Jurkat, Clone E6-1 (cell line): ENCODE measurements around the gene NRM.
"Not testable (repeated sequence)": the region's sequence is repeated elsewhere in the genome, so short reads cannot be mapped to it uniquely, and the experiment has no call there.

Source experiments
- DNase-seq: peaks from one replicate; pipeline ENCODE4 v3.0.0-alpha.2; 2011; ENCODE audit warnings: low read depth, low spot score
- H3K4me3 ChIP-seq: 2 replicates; pipeline ENCODE4 v1.5.1; 2011; ENCODE audit warnings: mild to moderate bottlenecking, low read length, control low read depth, moderate library complexity

NRM gene

DNA sequence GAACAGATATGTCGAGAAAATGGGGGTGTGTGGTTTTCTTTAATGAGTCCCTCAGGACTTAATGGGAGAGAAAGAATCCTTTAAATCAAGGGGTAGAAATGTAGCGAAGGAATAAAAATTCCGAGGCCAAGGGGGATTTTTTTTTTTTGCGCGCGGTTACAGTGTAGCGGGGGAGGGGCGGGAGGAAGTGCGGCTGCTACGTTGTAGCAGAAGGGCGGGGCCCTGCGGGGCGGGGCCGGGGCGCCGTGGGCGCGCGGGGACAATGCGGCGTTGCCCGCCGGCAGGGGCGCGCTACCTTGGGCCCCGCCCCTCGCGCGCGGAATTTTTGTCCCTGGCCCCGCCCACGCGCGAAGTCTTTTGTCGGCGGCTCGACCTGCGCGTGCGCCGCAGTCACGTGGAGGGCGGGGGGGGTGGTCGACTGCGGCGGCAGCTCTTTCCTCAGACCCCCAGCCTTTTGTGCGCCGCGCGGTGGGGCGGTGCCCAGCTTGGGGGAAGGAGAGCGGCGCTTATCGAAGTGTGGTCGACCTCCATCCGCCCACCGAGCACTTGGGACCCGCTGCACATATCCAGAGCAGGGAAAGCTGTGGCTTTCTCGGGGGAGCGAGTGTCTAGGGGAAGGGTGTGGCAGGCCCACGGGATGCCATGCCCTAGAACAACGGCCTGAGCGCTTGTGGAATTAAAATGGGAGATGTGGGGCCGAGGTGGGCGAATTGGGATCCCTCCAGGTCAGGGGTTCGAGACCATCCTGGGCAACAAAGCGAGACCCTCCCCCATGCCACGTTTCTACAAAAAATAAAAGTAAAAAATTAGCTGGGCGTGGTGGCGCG, 30.6 kb upstream of the NRM start:
- DNase-seq = peak; percentile 85
- H3K4me3 ChIP-seq = peak overlapping the region; percentile 98

DNA sequence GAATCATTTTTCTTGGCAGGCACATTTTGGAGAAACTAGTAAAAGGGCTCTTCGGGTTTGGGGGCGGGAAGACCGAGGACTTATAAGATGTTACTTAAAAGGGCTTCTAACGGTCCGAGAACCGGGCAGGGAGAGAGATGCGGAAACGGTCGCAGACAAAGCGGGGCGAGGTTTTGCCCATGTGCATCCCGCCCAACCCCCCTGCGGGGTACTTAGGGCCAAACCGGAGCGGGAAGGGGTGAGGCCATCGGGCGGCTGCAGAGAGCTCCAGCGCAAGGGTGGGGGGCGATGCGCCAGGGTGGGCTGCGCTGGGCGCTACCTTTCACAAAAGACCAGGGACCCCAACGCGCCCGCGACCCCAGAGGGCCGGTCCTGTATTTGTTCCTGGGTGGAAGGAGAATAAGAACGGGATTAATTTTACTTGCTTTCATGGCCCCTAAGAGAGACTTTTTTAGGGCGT, 30.0 kb upstream of the NRM start:
- no peak for DNase-seq
- H3K4me3 ChIP-seq = peak overlapping the region; percentile 98

DNA sequence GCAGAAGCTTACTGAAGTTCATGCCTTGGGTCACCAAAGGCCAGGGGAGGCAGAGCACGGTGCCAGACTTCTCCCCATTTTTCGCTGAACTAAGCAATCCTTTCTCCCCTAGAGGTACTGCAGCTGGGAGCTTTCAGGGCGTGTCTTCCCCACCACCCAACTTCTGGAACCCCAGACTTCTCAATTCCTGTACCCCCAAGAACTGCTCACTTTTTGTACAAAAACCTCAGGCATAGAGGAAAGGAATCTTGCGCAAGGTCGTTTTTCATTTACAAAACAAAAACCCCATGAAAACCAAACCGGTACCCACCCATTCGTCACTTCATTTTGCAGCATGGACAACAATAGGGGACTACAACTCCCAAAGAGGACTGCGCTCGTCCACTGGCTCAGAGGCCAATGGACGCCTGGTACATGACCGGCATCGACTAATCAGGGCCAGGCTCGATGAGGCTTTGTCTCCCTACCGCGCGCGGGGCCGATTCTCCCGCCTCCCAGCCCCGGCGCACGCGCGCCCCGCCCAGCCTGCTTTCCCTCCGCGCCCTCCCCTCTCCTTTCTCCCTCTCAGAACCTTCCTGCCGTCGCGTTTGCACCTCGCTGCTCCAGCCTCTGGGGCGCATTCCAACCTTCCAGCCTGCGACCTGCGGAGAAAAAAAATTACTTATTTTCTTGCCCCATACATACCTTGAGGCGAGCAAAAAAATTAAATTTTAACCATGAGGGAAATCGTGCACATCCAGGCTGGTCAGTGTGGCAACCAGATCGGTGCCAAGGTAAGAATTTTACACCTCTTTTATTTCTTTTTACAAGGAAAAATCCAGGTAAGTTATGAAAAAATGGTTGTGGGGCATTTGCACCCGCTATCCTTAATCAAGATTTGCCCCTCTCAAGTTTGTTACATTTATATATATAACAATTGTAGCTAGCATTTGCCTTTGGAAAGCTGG, 29.3 kb upstream of the NRM start, which contains the start of gene TUBB:
Gene TUBB (plus strand): TSS at position 562 of the 947 bp plus-strand sequence. CDS start 155 bp downstream, at position 717.
- DNase-seq = peak; percentile 99
- H3K4me3 ChIP-seq = peak within 1 kb of the TSS; percentile 98

DNA sequence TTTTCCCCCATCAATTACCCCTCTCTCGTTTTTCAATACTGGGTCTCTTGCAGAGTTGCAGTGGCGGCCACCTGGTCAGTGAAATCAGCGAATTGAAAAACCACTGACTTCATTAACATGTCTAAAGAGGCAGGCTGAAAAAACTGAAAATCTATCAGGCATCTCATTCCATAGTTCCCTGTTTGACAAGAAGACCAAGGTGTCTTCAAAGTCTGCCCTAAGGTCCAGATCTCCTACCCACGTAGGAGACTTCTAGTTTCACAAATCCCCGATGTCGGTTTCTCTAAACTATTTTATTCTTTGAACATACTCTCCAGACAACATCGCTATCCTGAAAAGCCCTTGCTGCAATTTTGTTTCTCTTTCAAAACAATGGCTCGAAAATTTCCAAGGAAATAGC, 28.6 kb upstream of the NRM start:
- DNase-seq = no peak
- peak overlapping the region; percentile 98 for H3K4me3 ChIP-seq

DNA sequence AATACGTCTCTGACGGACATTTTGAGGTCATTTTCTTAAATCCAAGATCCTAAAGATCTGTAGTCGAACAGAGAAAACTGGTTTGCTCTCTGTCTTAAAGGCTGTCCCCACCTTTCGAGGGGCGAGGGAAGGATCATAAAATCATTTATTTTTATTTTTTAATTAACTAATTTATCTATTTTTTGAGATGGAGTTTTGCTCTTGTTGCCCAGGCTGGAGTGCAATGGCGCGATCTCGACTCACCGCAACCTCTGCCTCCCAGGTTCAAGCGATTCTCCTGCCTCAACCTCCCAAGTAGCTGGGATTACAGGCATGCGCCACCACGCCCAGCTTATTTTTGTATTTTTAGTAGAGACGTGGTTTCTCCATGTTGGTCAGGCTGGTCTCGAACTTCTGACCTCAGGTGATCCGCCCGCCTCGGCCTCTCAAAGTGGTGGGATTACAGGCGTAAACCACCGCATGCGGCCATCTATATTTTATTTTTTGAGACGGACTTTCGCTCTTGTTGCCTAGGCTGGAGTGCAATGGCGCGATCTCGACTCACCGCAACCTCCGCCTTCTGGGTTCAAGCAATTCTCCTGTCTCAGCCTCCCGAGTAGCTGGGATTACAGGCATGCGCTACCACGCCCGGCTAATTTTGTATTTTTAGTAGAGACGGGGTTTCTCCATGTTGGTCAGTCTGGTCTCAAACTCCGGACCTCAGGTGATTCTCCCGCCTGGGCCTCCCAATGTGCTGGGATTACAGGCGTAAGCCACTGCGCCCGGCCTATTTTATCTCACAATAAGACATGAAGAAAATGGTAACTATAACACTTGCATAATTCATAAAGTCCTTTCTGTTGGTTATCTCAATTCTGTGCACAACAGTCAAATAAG, 27.3 kb upstream of the NRM start:
- peak overlapping the region; percentile 73 for H3K4me3 ChIP-seq
- not testable (repeated sequence) for DNase-seq

DNA sequence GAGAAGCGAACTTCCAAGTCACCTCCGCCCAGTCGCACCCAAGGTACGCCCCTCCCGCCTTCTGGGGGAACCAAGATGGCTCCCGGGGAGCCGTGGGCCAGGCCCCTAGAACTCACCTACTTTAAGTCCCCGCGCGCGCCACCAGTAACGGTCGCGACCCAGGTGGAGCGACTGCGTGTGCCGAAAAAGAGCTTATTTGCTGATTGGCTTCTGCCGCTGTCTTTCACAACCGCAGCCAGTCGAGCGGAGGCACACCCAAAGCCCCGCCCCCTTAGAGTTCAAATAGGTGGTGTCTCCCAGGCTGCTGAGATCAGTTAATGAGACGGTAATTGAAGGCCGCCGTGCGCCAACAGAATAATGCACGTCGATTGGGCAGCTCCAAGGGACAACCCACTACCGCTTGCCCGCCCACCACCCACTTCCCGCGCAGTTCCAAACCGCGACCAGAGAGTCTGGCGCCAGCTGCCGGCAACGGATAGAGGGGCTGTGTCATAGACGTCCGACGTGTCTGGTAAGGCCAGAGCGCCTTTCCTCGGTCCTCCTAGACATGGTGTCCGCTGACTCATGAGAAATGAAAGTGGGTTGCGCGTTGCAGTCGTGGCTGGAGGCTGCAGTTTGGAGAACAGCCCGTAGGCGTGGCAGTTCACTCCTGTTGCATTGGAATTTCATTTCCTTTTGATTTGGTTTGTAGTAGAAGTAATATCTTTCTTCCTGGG, 26.5 kb upstream of the NRM start, which contains the start of gene MDC1:
Gene MDC1 (minus strand): TSS at position 153 of the 716 bp plus-strand sequence. CDS start 2,106 bp downstream, outside the sequence.
- peak within 1 kb of the TSS; percentile 74 for H3K4me3 ChIP-seq

DNA sequence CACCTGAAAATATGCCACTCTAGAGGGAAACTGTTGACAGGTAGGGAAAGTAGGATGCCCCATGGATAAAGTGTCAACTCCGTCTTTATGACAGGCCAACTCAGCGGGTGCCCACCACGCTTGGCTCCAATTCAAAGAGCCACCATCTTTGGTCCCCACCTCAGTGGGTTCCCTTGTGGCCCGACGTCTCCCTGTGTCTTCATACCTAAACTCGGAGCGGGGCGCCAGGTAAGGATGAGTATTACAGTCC, 26.0 kb upstream of the NRM start:
- H3K4me3 ChIP-seq = peak overlapping the region; percentile 74
- no peak for DNase-seq

More for the DNA sequence above, 26.5 kb upstream of the NRM start, which contains the start of gene MDC1:
- peak; percentile 100 for DNase-seq

DNA sequence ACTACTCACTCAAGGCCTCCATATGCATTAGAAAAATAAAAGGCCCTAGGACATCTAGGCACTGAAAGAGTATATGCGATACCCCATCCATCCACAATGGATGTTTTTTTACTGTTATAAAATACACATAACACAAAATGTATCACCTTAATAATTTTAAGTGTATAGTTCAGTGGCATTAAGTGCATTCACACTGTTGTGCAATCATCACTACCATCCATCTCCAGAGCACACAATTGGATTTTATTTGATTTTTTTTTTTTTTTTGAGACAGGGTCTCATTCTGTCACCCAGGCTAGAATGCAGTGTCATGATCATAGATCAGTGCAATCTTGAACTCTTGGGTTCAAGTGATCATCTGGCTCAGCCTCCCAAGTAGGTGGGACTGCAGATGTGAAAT, 23.5 kb upstream of the NRM start:
- H3K4me3 ChIP-seq = no peak overlapping the region
- DNase-seq = no peak

DNA sequence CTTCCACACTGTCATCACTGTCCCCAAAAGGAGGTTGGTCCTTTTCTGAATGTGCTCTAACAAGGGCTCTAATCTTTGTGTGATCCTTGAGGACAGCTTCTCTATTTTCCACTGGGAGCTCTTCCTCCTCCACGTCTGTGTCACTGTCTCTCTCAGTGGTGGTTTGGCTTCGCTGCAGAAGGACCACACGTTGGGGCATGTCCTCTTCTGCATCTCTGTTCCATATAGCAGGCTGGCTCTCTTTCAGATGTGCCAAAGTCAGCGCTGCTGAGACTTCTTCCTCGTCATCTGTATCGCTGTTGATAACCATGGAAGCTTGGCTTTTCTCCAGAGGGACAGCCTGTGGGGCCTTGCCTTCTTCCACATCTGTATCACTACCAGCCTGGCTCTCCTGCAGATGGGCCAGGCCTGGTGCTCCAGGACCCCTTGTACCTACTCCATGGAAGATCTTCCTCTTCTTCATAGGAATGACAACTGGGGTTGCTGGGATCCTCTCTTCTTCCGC, 21.7 kb upstream of the NRM start:
- no peak overlapping the region for H3K4me3 ChIP-seq
- no peak for DNase-seq

DNA sequence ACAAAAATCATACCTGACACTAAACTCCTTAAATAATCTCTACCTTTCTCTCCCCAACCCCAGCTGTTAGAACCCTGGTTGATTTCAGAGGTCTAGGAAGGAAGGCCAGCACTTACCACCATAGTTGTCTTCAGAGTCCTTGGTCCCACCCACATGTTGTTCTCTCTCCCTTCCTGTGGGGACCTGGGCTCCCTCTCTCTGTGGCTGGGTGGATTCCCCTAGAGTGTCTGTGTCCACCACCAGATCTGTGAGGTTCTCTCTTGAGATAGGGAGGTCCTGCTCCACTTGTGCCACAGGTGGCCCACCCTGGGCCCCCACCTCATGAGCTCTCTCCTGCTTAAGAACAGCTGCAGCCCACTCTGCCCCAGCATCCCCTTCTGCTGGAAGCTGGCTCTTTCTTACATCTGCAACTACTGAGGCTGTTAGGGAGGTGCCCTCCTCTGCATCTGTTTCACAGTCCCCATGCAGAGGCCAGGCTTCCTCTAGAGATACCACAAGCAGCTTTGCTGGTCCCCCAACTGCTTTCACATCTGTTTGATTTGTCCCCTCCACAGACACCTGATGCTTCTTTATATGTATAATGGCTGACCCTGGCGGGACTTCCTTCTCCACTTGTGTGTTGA, 21.1 kb upstream of the NRM start:
- H3K4me3 ChIP-seq = no peak overlapping the region
- DNase-seq = peak; percentile 74

DNA sequence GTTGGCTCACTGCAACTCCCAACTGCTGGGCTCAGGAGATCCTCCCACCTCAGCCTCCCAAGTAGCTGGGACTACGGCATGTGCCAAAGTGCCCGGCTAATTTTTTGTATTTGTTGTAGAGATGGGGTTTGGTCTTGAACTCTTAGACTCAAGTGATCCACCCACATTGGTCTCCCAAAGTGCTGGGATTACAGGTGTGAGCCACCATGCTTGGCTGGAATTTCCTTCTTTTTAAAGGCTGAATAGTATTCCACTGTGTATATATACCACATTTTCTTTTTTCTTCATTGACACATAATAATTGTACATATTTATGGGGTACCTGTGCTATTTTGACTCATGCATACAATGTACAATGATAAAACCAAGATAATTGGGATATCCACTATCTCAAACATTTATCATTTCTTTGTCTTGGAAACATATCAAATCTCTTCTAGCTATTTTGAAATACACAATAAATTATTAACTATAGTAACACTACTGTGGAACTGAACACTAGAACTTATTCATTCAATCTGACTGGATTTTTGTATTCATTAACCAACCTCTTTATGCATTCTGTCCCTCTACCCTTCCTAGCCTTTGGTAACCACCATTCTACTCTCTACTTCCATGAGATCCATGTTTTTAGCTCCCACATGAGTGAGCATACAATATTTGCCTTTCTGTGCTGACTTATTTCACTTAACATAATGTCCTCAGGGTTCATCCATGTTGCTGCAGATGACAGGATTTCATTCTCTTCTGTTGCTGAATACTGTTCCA, 18.5 kb upstream of the NRM start:
- no peak overlapping the region for H3K4me3 ChIP-seq
- DNase-seq = no peak

DNA sequence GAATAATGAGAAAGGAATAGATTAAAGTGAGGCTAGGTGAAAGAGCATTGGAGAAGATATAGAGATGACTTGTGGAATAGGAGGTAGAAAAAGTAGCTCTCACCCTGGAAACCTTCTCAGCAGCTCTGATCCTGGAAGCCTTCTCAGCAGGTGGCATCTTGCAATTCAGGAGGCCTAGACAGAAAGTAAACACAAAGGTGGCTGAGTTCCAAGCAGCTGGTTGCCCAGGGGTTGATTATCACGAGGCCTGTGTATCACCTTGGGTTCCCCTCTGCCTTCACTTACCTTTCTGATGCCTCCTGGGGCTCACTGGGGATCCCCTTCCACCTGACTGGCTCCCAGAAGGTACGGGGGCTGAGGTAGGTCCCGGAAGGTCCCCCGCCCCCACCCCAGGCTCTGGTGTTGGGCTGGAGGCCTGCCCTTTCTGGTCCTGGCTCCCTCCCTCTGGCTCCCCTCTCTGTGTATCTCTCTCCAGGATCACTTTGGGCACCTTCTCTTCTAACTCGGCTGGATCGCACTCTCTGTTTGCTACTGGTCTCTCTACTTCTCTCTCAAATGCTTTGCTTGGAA, 16.6 kb upstream of the NRM start:
- no peak for DNase-seq
- H3K4me3 ChIP-seq = no peak overlapping the region

DNA sequence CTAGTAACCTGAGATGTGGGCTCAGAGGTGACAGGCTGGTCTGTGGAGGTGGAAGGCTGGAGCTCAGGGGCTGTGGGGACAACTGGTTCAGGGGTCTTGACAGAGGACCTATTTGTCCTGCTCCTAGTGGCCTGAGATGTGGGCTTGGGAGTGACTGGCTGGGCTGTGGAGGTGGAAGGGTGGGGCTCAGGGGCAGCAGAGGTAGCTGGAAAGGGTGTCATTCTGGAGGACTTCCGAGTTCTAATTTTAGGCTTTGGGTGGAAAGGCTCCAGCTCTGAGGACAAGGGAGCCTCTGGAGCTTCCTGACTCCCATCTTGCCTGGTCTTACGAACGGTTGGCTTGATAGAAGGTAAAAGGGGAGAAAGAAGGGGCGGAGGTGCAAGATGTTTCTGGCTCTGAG, 14.8 kb upstream of the NRM start:
- no peak overlapping the region for H3K4me3 ChIP-seq
- no peak for DNase-seq

DNA sequence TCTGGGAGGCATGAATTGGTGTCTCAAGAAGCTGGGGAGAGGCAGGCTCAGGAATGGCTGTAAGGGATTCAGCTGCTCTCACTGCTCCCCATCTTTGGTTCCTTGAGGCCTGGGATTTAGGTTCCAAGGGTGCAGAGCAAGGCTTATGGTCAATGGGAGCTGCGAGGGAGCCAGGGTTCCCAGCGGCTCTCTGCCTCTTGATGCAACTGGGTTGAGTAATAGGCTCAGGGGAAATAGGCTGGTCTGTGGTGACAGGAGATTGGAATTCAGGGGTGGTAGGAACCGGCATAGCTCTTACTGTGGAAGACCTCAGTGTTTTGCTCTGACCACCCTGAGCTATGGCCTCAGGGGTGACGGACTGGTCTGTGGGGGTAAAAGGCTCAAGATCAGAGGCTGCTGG, 13.0 kb upstream of the NRM start:
- no peak for DNase-seq

DNA sequence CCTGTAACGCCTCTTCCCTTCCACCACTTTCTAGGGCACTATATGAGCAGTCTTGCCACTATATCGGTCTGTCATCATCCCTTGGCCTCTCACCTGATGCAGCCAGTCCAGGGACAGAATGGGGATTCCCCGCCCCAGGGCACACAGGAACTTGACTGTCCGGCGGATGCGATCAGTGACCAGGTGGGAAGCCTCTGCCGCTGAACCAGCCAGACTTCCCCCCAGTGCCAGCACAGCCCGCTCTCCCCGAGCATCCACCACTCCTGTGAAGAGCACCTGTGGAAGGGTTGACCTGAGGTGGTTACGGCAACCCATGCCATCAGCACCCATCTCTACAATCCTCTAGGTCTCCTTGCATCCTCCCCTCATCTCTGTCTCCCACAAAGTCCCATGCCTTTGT, 12.2 kb upstream of the NRM start:
- H3K4me3 ChIP-seq = no peak overlapping the region
- no peak for DNase-seq

More for the DNA sequence above, 13.0 kb upstream of the NRM start:
- H3K4me3 ChIP-seq = no peak overlapping the region

DNA sequence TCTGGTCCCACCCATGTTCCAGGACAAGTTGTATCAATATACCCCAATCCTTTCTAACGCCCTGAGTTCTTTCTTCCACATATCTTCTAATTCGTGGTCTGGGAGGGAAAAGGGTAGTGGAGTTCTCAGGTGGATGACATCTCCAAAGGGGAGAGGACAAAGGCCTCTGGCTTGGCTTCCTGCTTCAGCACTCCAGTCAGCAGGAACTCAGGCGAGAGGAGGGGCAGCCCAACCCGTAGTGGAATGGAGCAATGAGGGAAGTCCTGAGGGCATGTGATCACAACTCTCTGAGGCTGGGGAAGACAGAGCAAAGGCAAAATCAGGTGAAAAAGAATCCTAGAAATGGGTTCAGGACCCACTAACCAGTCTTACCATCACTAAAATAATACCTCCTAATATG, 9.6 kb upstream of the NRM start:
- no peak overlapping the region for H3K4me3 ChIP-seq
- DNase-seq = no peak

DNA sequence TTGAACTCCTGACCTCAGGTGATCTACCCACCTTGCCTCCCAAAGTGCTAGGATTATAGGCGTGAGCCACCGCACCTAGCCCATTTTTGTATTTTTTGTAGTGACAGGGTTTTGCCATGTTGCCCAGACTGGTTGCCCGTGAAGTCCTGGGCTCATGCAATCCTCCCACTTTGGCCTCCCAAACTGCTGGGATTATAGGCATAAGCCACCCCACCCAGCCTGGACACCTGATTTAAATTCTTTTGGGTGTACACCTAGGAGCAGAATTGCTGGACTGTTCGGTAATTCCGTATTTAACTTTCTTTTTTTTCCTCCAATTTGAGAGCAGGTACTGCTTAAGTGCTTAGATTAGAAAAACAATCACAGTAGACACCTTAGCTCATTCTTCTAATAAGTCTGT, 5.6 kb upstream of the NRM start:
- no peak for DNase-seq
- no peak overlapping the region for H3K4me3 ChIP-seq
